ENCODE measurements around the gene GTPBP6. TPM values are rescaled to one million over a fixed set of nuclear protein-coding genes. Genes with fewer than 3 reads are reported as not detected.

The GTPBP6 gene
- total RNA-seq, 2 experiments from 2014 or later = 60.0 to 62.4 TPM

Other genes with a start within 250 kb of the GTPBP6 start
- gene PLCXD1, start 37.4 kb downstream of the GTPBP6 start, total RNA-seq = 10 to 100 TPM; 42.2 to 46.5 TPM
- gene PPP2R3B, start 68.1 kb upstream of the GTPBP6 start, total RNA-seq = 10 to 100 TPM; 31.7 to 32.2 TPM